SKM-1 treated with dmso at 0.1 percent for 144 hours (cell line): ENCODE data around the gene BABAM2.
"Not testable (repeated sequence)": the region's sequence is repeated elsewhere in the genome, so short reads cannot be mapped to it uniquely, and the experiment has no call there.

Experiments
- DNase-seq: peaks from one replicate; lab custom pipeline; 2025; ENCODE audit not compliant: unreplicated experiment; lab: John Stamatoyannopoulos, UW

BABAM2 gene

GRCh38 chr2:28019521-28019920 is 129.0 kb downstream of the BABAM2 start:
- not testable (repeated sequence) for DNase-seq

- DNase-seq, result no peak
These were observed 131.4 kb downstream of the BABAM2 start for GRCh38 chr2:28021898-28022297.

- no peak for DNase-seq
These were observed 134.6 kb downstream of the BABAM2 start for GRCh38 chr2:28025123-28025522.

GRCh38 chr2:28026230-28026629 is 135.7 kb downstream of the BABAM2 start:
- not testable (repeated sequence) for DNase-seq

GRCh38 chr2:28028025-28028424 is 137.5 kb downstream of the BABAM2 start:
- DNase-seq, result no peak

- DNase-seq, result no peak
These were observed 140.1 kb downstream of the BABAM2 start for GRCh38 chr2:28030600-28030999.

GRCh38 chr2:28032816-28033215 is 142.3 kb downstream of the BABAM2 start:
- no peak for DNase-seq

- no peak for DNase-seq
These were observed 144.2 kb downstream of the BABAM2 start for GRCh38 chr2:28034696-28035095.

- DNase-seq, result no peak
These were observed 144.7 kb downstream of the BABAM2 start for GRCh38 chr2:28035163-28035690.

- no peak for DNase-seq
These were observed 145.3 kb downstream of the BABAM2 start for GRCh38 chr2:28035816-28036215.

GRCh38 chr2:28036307-28036706 is 145.8 kb downstream of the BABAM2 start:
- DNase-seq, result no peak

- DNase-seq, result no peak
These were observed 148.2 kb downstream of the BABAM2 start for GRCh38 chr2:28038722-28039121.

- DNase-seq, result no peak
These were observed 155.3 kb downstream of the BABAM2 start for GRCh38 chr2:28045676-28046351.

- DNase-seq, result no peak
These were observed 156.4 kb downstream of the BABAM2 start for GRCh38 chr2:28046921-28047320.

GRCh38 chr2:28047681-28048080 is 157.2 kb downstream of the BABAM2 start:
- DNase-seq, result no peak

GRCh38 chr2:28048341-28048740 is 157.8 kb downstream of the BABAM2 start:
- DNase-seq, result no peak

GRCh38 chr2:28049416-28049815 is 158.9 kb downstream of the BABAM2 start:
- no peak for DNase-seq

GRCh38 chr2:28049899-28050298 is 159.4 kb downstream of the BABAM2 start:
- no peak for DNase-seq

GRCh38 chr2:28052691-28053090 is 162.2 kb downstream of the BABAM2 start:
- DNase-seq, result no peak

- no peak for DNase-seq
These were observed 163.1 kb downstream of the BABAM2 start for GRCh38 chr2:28053597-28053996.

- no peak for DNase-seq
These were observed 164.4 kb downstream of the BABAM2 start for GRCh38 chr2:28054916-28055315.

- no peak for DNase-seq
These were observed 164.9 kb downstream of the BABAM2 start for GRCh38 chr2:28055325-28055970.

GRCh38 chr2:28058791-28059190 is 168.3 kb downstream of the BABAM2 start:
- DNase-seq, result no peak
